Thyroid gland (tissue), 4 donors: ENCODE data around the gene WDR70. TPM values are rescaled to one million over a fixed set of nuclear protein-coding genes. Genes with fewer than 3 reads are reported as not detected.
A peak's percentile ranks its signal among the peaks of the same experiment; 100 is the strongest.

Experiments
- DNase-seq, 2 donors: peaks; one replicate each; pipeline ENCODE4 v3.0.0-alpha.2; 2019
- H3K27ac ChIP-seq, 3 donors: fragments of 200-600 bp; sonication (generic); 1 replicate in 2 of 3; 2 replicates in 1 of 3; pipeline ENCODE4 v1.5.1; 2016 to 2019; ENCODE audit warnings: mild to moderate bottlenecking in 1 of 3, moderate library complexity in 1 of 3
- H3K27me3 ChIP-seq: fragments of 200-600 bp; sonication (generic); one replicate; pipeline ENCODE4 v1.5.1; 2019
- H3K36me3 ChIP-seq, 2 donors: fragments of 200-600 bp; sonication (generic); one replicate each; pipeline ENCODE4 v1.5.1; 2016 to 2019
- H3K4me1 ChIP-seq, 2 donors: fragments of 200-600 bp; sonication (generic); one replicate each; pipeline ENCODE4 v1.5.1; 2017 to 2019
- H3K4me3 ChIP-seq, 3 donors: fragments of 200-600 bp; sonication (generic); replicated peaks in 1 of 3; 1 replicate in 2 of 3; 2 replicates in 1 of 3; pipeline ENCODE4 v1.5.1; 2016; ENCODE audit warnings: mild to moderate bottlenecking in 1 of 3
- H3K9me3 ChIP-seq: fragments of 200-600 bp; sonication (generic); one replicate; pipeline ENCODE4 v1.5.1; 2017
- POLR2A ChIP-seq, 2 donors: fragments of 450-650 bp; IDR thresholded peaks; one replicate each; pipeline ENCODE4 v1.6.1; 2017; ENCODE audit warnings: antibody characterized with exemption in 2 of 2, mild to moderate bottlenecking in 2 of 2, moderate library complexity in 1 of 2
- WGBS, 2 donors: methylation state at CpG; one replicate each; pipeline ENCODE4 v1.1.5; 2017; 5-methylcytosine and 5-hydroxymethylcytosine counted together
- intact Hi-C: fragments of 100-400 bp; cut with DNase I; formaldehyde crosslinking; loops from one replicate; pipeline ENCODE4 v1.15.1; 2023
- total RNA-seq, 4 donors: library from RNA; depleted of rRNA; stranded (reverse); fragments of >200 nt; gene quantifications; one replicate each; pipeline ENCODE4 v1.2.3, GENCODE V29; 2016
- TF ChIP-seq, protein P1 (sequence below), 6 experiments: fragments of 200-600 bp in 3 of 6; fragments of 450-650 bp in 3 of 6; sonication (generic) in 3 of 6; IDR thresholded peaks; one replicate each; pipeline ENCODE4 v1.5.1; 2016 to 2019; ENCODE audit warnings: antibody characterized with exemption in 6 of 6, mild to moderate bottlenecking in 2 of 6, inconsistent platforms in 1 of 6, moderate library complexity in 1 of 6

Gene WDR70
- total RNA-seq, 4 donors from 2014 or later = 31.3 to 103 (median 33.5) TPM

DNA sequence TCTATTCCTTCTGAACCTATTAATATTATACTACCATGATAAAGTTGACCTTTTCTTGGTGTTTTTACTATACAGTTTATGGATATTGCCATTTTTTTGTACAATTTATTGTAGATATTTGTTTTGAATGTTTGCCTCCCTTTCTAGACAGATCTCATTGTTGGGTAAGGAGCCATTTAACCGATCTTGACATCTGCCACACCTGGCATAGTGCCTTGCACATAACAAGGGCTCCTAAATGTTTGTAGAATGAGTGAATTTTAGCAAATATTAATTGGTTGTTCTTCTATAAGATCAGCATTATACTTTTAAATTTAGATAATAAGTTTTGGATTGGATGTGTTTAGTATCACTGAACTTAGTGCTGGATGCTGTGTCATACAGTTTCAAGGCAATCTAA, 285.4 kb downstream of the WDR70 start:
- Histone ChIP-seq H3K36me3 (no peaks in the 10 kb centered on the region), H3K9me3 (no peaks in the 10 kb centered on the region), H3K4me1 (peaks cover 0 to 3% of the 10 kb centered on the region in 2 donors), H3K4me3 (no peak overlapping the region), H3K27ac (no peak overlapping the region), H3K27me3 (no peaks in the 10 kb centered on the region)
- TF ChIP-seq POLR2A (IDR thresholded peaks at IDR 0.05) = no peak
- TF ChIP-seq, protein P1, sequence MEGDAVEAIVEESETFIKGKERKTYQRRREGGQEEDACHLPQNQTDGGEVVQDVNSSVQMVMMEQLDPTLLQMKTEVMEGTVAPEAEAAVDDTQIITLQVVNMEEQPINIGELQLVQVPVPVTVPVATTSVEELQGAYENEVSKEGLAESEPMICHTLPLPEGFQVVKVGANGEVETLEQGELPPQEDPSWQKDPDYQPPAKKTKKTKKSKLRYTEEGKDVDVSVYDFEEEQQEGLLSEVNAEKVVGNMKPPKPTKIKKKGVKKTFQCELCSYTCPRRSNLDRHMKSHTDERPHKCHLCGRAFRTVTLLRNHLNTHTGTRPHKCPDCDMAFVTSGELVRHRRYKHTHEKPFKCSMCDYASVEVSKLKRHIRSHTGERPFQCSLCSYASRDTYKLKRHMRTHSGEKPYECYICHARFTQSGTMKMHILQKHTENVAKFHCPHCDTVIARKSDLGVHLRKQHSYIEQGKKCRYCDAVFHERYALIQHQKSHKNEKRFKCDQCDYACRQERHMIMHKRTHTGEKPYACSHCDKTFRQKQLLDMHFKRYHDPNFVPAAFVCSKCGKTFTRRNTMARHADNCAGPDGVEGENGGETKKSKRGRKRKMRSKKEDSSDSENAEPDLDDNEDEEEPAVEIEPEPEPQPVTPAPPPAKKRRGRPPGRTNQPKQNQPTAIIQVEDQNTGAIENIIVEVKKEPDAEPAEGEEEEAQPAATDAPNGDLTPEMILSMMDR (IDR thresholded peaks at IDR 0.05) = no peak
- 96 to 98% methylated on average over 1 of the region's 1 CpG for WGBS, 2 donors
- DNase-seq = no peak
- intact Hi-C loops = no loop called here

DNA sequence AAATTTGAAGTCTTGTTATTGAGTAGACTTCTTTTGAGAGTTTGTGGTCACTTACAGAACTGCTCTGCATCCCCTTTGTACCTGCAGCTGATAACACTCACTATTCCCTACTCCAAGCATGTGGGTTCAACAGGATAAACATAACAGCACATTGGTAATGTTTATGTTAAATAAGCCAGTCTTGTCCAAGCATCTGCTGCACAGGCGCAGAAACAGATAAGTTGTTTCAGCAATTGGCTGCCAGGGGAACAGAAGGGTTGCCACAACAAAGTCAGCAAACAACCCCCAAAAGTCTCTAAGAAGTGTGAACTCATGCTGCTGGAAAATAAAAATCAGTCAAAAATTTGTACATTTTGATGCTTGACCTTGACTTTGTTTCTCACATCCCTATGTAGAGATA, 286.2 kb downstream of the WDR70 start:
- TF ChIP-seq, protein P1 (IDR thresholded peaks at IDR 0.05) = no peak
- no peak for TF ChIP-seq POLR2A (IDR thresholded peaks at IDR 0.05)
- 75 to 88% methylated on average over 1 of the region's 1 CpG for WGBS, 2 donors
- peaks cover 0 to 3% of the 10 kb centered on the region in 2 donors for H3K4me1 ChIP-seq
- H3K4me3 ChIP-seq = no peak overlapping the region
- DNase-seq = no peak
- no peak overlapping the region for H3K27ac ChIP-seq
- H3K27me3 ChIP-seq = no peaks in the 10 kb centered on the region
- intact Hi-C loops = no loop called here
- H3K9me3 ChIP-seq = no peaks in the 10 kb centered on the region
- no peaks in the 10 kb centered on the region for H3K36me3 ChIP-seq

DNA sequence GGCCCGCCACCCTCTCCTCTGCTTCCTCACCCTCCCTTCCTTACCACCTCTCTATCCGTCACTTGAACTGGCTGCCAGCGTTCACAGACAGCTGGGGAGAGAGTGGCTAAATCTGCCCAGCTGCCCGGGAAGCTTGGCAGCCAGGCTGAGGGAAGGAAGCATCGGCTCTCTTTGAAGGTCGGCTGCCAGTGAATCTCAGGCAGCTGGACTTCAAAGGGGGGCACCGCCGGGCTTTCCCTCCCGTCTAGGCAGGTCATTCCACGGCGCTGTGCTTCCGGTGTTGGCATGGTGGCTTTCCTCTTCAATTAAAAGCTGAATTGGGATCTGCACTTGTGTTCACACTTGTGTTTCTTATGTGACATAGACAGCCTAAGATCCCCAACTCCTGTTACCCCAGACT, 286.8 kb downstream of the WDR70 start:
- H3K4me3 ChIP-seq = no peak overlapping the region
- peak; percentile 17 to 53 for DNase-seq

DNA sequence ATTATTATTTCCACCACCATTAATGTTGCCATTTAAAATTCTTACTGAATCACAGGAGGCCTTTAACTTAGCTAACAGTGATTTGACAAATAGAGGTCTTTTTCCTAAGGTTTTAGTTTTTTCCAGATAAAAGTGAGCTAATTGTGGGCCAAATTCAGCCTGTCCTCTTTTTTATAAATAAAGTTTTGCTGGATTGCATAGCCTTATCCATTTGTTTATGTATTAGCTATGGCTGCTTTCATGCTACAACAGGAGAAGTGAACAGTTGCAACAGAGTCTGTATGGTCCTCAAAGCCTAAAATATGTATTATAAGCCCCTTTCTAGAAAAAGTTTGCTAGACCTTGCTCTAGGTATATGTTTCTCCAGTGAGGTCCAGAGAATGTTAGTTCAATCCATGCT, 288.3 kb downstream of the WDR70 start:
- no peak for TF ChIP-seq POLR2A (IDR thresholded peaks at IDR 0.05)
- TF ChIP-seq, protein P1 (IDR thresholded peaks at IDR 0.05) = no peak
- Histone ChIP-seq H3K9me3 (no peaks in the 10 kb centered on the region), H3K4me1 (peaks cover 0 to 3% of the 10 kb centered on the region in 2 donors), H3K4me3 (no peak overlapping the region), H3K36me3 (no peaks in the 10 kb centered on the region), H3K27ac (no peak overlapping the region), H3K27me3 (no peaks in the 10 kb centered on the region)
- DNase-seq = no peak
- intact Hi-C loops = no loop called here

More for the DNA sequence above, 286.8 kb downstream of the WDR70 start:
- H3K27me3 ChIP-seq = no peaks in the 10 kb centered on the region
- intact Hi-C loops = no loop called here
- no peaks in the 10 kb centered on the region for H3K36me3 ChIP-seq
- TF ChIP-seq, protein P1 (IDR thresholded peaks at IDR 0.05) = no peak
- TF ChIP-seq POLR2A (IDR thresholded peaks at IDR 0.05) = no peak
- peaks cover 0 to 3% of the 10 kb centered on the region in 2 donors for H3K4me1 ChIP-seq
- H3K9me3 ChIP-seq = no peaks in the 10 kb centered on the region
- 53 to 63% methylated on average over 10 to 11 of the region's 12 CpGs for WGBS, 2 donors
- H3K27ac ChIP-seq = no peak overlapping the region

DNA sequence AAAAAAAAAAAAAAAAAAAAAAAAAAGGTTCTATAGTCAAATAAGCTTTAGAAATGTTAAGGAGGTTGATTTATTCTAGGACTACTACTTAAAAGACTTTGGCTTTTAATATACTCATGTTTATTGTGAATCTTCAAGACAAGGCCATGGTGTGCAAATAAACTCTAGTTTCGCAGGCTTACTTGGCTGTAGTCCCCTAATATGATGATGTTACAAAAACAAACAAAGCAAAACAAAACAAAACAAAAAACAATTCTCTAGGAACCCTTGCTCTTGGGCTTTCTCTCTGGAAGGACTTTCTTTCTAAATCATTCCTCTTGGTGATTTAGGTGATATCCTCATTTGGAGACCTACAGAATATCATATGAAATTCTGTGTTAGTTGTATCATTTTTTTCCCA, 288.7 kb downstream of the WDR70 start:
- Histone ChIP-seq H3K27me3 (no peaks in the 10 kb centered on the region), H3K27ac (no peak overlapping the region), H3K4me1 (peaks cover 0 to 3% of the 10 kb centered on the region in 2 donors), H3K9me3 (no peaks in the 10 kb centered on the region), H3K4me3 (no peak overlapping the region), H3K36me3 (no peaks in the 10 kb centered on the region)
- WGBS, 2 donors = 93 to 94% methylated on average over 1 of the region's 1 CpG
- intact Hi-C loops = no loop called here
- TF ChIP-seq, protein P1 (IDR thresholded peaks at IDR 0.05) = no peak
- TF ChIP-seq POLR2A (IDR thresholded peaks at IDR 0.05) = no peak
- no peak for DNase-seq
